DOHH2 (cell line): ENCODE measurements around the gene VTA1.

ENCODE experiments used
- H3F3A ChIP-seq: fragments of 200-600 bp; sonication (generic), shearing (Covaris generic); 2 replicates; pipeline ENCODE4 v1.6.0; 2016; ENCODE audit warnings: antibody characterized with exemption, mild to moderate bottlenecking; ENCODE audit not compliant: control insufficient read depth, insufficient read depth
- H3K27ac ChIP-seq: fragments of 200-600 bp; sonication (generic); 2 replicates; pipeline ENCODE4 v1.5.1; 2014; ENCODE audit warnings: low read depth, mild to moderate bottlenecking, low read length, moderate library complexity
- H3K27me3 ChIP-seq: fragments of 200-600 bp; sonication (generic); 2 replicates; pipeline ENCODE4 v1.6.1; 2014; ENCODE audit warnings: mild to moderate bottlenecking, low read length, mixed read lengths; ENCODE audit not compliant: control insufficient read depth
- H3K36me3 ChIP-seq: fragments of 200-600 bp; sonication (generic); 2 replicates; pipeline ENCODE4 v1.6.1; 2014; ENCODE audit warnings: mild to moderate bottlenecking, low read length, moderate library complexity, mixed read lengths; ENCODE audit not compliant: control insufficient read depth
- H3K4me1 ChIP-seq: fragments of 200-600 bp; sonication (generic); 2 replicates; pipeline ENCODE4 v1.6.1; 2014; ENCODE audit warnings: mild to moderate bottlenecking, low read length, mixed read lengths; ENCODE audit not compliant: control insufficient read depth
- H3K4me2 ChIP-seq: fragments of 200-600 bp; sonication (generic); 2 replicates; pipeline ENCODE4 v1.6.0; 2014; ENCODE audit warnings: mild to moderate bottlenecking, low read length, moderate library complexity
- H3K4me3 ChIP-seq: fragments of 200-600 bp; sonication (generic); 2 replicates; pipeline ENCODE4 v1.5.1; 2014; ENCODE audit warnings: mild to moderate bottlenecking, low read length, mixed read lengths
- H3K79me2 ChIP-seq: fragments of 200-600 bp; sonication (generic); 2 replicates; pipeline ENCODE4 v1.6.1; 2014; ENCODE audit warnings: mild to moderate bottlenecking, low read length, mixed read lengths; ENCODE audit not compliant: control insufficient read depth
- H3K9me2 ChIP-seq: fragments of 200-600 bp; sonication (generic); replicated peaks from 2 replicates; pipeline ENCODE4 v1.6.1; 2014; ENCODE audit warnings: mild to moderate bottlenecking, low read length, mixed read lengths; ENCODE audit not compliant: control insufficient read depth
- H3K9me3 ChIP-seq: fragments of 200-600 bp; sonication (generic); 2 replicates; pipeline ENCODE4 v1.6.1; 2014; ENCODE audit warnings: antibody characterized with exemption, low read length, mixed read lengths; ENCODE audit not compliant: control insufficient read depth, insufficient read depth
- H4K20me1 ChIP-seq: fragments of 200-600 bp; sonication (generic); 2 replicates; pipeline ENCODE4 v1.6.0; 2014; ENCODE audit warnings: low read depth, mild to moderate bottlenecking, antibody characterized with exemption, low read length, moderate library complexity; ENCODE audit not compliant: control insufficient read depth, insufficient read depth
- EZH2phosphoT487 ChIP-seq: fragments of 200-600 bp; sonication (generic); IDR thresholded peaks from 2 replicates; pipeline ENCODE4 v1.6.1; 2017; ENCODE audit warnings: borderline replicate concordance, mild to moderate bottlenecking, antibody characterized with exemption, low read length, moderate library complexity, mixed read lengths
- TF ChIP-seq, protein P1 (sequence below): fragments of 200-600 bp; sonication (generic); IDR thresholded peaks from one replicate; pipeline ENCODE4 v1.5.1; 2014; ENCODE audit warnings: antibody characterized with exemption, mild to moderate bottlenecking, low read depth, low read length; ENCODE audit not compliant: poor library complexity, severe bottlenecking

Gene VTA1

GRCh38 chr6:142262231-142262630 is 115.2 kb downstream of the VTA1 start:
- Histone ChIP-seq H3K27ac (no peak overlapping the region), H4K20me1 (no peaks in the 10 kb centered on the region), H3K36me3 (no peaks in the 10 kb centered on the region), H3K4me3 (no peak overlapping the region), H3K9me2 (no peaks in the 10 kb centered on the region), H3K27me3 (no peaks in the 10 kb centered on the region), H3K79me2 (no peaks in the 10 kb centered on the region), H3K4me1 (no peaks in the 10 kb centered on the region), H3K9me3 (no peaks in the 10 kb centered on the region), H3F3A (no peaks in the 10 kb centered on the region), H3K4me2 (no peak overlapping the region)
- no peak for TF ChIP-seq EZH2phosphoT487
- TF ChIP-seq, protein P1, sequence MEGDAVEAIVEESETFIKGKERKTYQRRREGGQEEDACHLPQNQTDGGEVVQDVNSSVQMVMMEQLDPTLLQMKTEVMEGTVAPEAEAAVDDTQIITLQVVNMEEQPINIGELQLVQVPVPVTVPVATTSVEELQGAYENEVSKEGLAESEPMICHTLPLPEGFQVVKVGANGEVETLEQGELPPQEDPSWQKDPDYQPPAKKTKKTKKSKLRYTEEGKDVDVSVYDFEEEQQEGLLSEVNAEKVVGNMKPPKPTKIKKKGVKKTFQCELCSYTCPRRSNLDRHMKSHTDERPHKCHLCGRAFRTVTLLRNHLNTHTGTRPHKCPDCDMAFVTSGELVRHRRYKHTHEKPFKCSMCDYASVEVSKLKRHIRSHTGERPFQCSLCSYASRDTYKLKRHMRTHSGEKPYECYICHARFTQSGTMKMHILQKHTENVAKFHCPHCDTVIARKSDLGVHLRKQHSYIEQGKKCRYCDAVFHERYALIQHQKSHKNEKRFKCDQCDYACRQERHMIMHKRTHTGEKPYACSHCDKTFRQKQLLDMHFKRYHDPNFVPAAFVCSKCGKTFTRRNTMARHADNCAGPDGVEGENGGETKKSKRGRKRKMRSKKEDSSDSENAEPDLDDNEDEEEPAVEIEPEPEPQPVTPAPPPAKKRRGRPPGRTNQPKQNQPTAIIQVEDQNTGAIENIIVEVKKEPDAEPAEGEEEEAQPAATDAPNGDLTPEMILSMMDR: no peak

GRCh38 chr6:142265476-142265875 is 118.4 kb downstream of the VTA1 start:
- no peak for TF ChIP-seq EZH2phosphoT487
- TF ChIP-seq, protein P1: no peak
- H3K27me3 ChIP-seq: no peaks in the 10 kb centered on the region
- H3K9me2 ChIP-seq: no peaks in the 10 kb centered on the region; the same call in 1 of the 2 replicates
- no peaks in the 10 kb centered on the region for H4K20me1 ChIP-seq
- H3F3A ChIP-seq: no peaks in the 10 kb centered on the region
- H3K9me3 ChIP-seq: no peaks in the 10 kb centered on the region
- no peaks in the 10 kb centered on the region for H3K36me3 ChIP-seq
- no peak overlapping the region for H3K27ac ChIP-seq
- H3K4me2 ChIP-seq: no peak overlapping the region
- H3K79me2 ChIP-seq: no peaks in the 10 kb centered on the region
- no peak overlapping the region for H3K4me3 ChIP-seq
- no peaks in the 10 kb centered on the region for H3K4me1 ChIP-seq

DNA sequence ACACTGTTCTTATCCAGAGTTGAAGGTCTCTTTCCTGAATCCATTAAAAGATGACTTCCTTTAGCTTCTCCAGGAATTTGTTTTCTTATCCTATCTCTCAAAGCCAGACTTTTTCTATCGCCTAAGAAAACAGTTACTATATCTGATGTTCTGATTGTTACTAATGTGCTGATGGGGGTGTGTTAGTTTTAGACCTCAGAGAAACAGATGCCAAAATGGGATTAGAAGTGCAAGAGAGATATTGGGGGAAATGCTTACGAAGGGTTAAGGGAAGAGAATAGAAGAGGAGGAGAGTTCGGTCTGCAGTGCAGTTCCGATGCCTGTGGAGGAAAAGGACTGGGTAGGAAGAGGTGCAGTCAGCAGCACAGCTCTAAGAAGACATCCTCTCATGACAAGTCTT is 119.0 kb downstream of the VTA1 start:
- H3K36me3 ChIP-seq: no peaks in the 10 kb centered on the region
- no peaks in the 10 kb centered on the region for H3F3A ChIP-seq
- no peaks in the 10 kb centered on the region for H3K9me3 ChIP-seq
- TF ChIP-seq, protein P1: no peak
- TF ChIP-seq EZH2phosphoT487: no peak
- H4K20me1 ChIP-seq: no peaks in the 10 kb centered on the region
- no peak overlapping the region for H3K27ac ChIP-seq
- H3K9me2 ChIP-seq: no peaks in the 10 kb centered on the region; the same call in 1 of the 2 replicates
- no peaks in the 10 kb centered on the region for H3K27me3 ChIP-seq
- H3K4me1 ChIP-seq: no peaks in the 10 kb centered on the region
- H3K4me3 ChIP-seq: no peak overlapping the region
- H3K79me2 ChIP-seq: no peaks in the 10 kb centered on the region
- H3K4me2 ChIP-seq: no peak overlapping the region
